ENCODE results near the gene BOLL. TPM values are rescaled to one million over a fixed set of nuclear protein-coding genes. Genes with fewer than 3 reads are reported as not detected.

BOLL gene
- total and polyA plus RNA-seq, 10 of the 15 experiments (the other 5 are each of a cell fraction or from before 2014, with no cell fraction given) = 0.05 TPM; not detected in 9

DNA sequence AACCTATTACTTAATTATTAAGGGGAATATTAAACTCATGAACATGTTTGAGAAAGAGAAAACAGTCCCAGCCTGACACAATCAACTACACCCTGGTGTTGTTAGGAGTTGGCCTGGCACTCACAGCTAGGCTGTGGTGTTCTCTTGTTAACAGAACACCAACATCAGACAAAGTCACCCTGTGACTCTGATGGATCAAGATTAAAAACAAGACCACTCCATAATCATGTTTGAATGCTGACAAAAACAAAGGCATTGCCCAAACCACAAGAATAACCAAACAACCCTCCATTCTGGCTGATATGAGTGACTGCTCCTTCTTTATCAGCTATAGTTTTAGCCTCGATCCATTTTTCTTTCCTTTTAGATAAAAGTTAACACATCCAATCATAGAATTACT lies 3.0 kb downstream of the BOLL start:
- Histone ChIP-seq H3K9ac (ENCODE audit: control insufficient read depth, insufficient read depth, low read length) (no peak overlapping the region), H3K79me2 (ENCODE audit: control insufficient read depth, insufficient read depth, low read length) (no peaks in the 10 kb centered on the region), H3K27ac (ENCODE audit: control insufficient read depth, insufficient read depth) (no peak overlapping the region), H3K36me3 (ENCODE audit: control insufficient read depth in 2 of 2, insufficient read depth in 2 of 2, low read length in 1 of 2) (no peaks in the 10 kb centered on the region), H2AFZ (ENCODE audit: control insufficient read depth, low read depth, low read length) (no peak overlapping the region), H4K20me1 (ENCODE audit: control insufficient read depth, insufficient read depth) (no peaks in the 10 kb centered on the region), H3K4me3 (no peak overlapping the region), H3K27me3 (replicated peaks in 1 of 2; ENCODE audit: control insufficient read depth in 2 of 2, insufficient read depth in 2 of 2, low read length in 1 of 2) (no peaks in the 10 kb centered on the region), H3K4me1 (ENCODE audit: control insufficient read depth, insufficient read depth, low read length) (no peaks in the 10 kb centered on the region), H3K4me2 (ENCODE audit: control insufficient read depth, insufficient read depth) (no peak overlapping the region), H3K9me3 (replicated peaks; ENCODE audit: control insufficient read depth, insufficient read depth, low read length) (no peaks in the 10 kb centered on the region; the same call in 2 of the 3 replicates)
- no peak for DNase-seq (ENCODE audit: low read depth, low spot score)
- no TSS peak for BruUV-seq (replicated peaks)
- WGBS (ENCODE audit: insufficient coverage, insufficient replicate concordance, low lambda C conversion rate, missing lambda C conversion rate) = 0% methylated on average over 1 of the region's 1 CpG
- in situ Hi-C loops (cut with MboI) (no loop called here), intact Hi-C loops (cut with micrococcal nuclease; ENCODE audit: unreplicated experiment) (loop anchor here (10.0 kb wide), 1 partner anchor 607 kb away; no protein-coding TSS in a partner anchor)
- TF ChIP-seq, protein P1, sequence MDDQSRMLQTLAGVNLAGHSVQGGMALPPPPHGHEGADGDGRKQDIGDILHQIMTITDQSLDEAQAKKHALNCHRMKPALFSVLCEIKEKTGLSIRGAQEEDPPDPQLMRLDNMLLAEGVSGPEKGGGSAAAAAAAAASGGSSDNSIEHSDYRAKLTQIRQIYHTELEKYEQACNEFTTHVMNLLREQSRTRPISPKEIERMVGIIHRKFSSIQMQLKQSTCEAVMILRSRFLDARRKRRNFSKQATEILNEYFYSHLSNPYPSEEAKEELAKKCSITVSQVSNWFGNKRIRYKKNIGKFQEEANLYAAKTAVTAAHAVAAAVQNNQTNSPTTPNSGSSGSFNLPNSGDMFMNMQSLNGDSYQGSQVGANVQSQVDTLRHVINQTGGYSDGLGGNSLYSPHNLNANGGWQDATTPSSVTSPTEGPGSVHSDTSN (IDR thresholded peaks at IDR 0.05; ENCODE audit: insufficient replicate concordance, low read depth, low read length) = no peak
- TF ChIP-seq, protein P2, sequence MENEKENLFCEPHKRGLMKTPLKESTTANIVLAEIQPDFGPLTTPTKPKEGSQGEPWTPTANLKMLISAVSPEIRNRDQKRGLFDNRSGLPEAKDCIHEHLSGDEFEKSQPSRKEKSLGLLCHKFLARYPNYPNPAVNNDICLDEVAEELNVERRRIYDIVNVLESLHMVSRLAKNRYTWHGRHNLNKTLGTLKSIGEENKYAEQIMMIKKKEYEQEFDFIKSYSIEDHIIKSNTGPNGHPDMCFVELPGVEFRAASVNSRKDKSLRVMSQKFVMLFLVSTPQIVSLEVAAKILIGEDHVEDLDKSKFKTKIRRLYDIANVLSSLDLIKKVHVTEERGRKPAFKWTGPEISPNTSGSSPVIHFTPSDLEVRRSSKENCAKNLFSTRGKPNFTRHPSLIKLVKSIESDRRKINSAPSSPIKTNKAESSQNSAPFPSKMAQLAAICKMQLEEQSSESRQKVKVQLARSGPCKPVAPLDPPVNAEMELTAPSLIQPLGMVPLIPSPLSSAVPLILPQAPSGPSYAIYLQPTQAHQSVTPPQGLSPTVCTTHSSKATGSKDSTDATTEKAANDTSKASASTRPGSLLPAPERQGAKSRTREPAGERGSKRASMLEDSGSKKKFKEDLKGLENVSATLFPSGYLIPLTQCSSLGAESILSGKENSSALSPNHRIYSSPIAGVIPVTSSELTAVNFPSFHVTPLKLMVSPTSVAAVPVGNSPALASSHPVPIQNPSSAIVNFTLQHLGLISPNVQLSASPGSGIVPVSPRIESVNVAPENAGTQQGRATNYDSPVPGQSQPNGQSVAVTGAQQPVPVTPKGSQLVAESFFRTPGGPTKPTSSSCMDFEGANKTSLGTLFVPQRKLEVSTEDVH (IDR thresholded peaks at IDR 0.05; ENCODE audit: low read depth, partially characterized antibody) = no peak
- no peak for TF ChIP-seq EP300 (IDR thresholded peaks at IDR 0.05; ENCODE audit: borderline replicate concordance in 1 of 2, control insufficient read depth in 1 of 2, low read depth in 2 of 2, low read length in 2 of 2)
- no peak for TF ChIP-seq ATF7 (IDR thresholded peaks at IDR 0.05; ENCODE audit: low read depth)
- no peak for TF ChIP-seq SIN3A (IDR thresholded peaks at IDR 0.05; ENCODE audit: low read depth, low read length)
- TF ChIP-seq, protein P3, sequence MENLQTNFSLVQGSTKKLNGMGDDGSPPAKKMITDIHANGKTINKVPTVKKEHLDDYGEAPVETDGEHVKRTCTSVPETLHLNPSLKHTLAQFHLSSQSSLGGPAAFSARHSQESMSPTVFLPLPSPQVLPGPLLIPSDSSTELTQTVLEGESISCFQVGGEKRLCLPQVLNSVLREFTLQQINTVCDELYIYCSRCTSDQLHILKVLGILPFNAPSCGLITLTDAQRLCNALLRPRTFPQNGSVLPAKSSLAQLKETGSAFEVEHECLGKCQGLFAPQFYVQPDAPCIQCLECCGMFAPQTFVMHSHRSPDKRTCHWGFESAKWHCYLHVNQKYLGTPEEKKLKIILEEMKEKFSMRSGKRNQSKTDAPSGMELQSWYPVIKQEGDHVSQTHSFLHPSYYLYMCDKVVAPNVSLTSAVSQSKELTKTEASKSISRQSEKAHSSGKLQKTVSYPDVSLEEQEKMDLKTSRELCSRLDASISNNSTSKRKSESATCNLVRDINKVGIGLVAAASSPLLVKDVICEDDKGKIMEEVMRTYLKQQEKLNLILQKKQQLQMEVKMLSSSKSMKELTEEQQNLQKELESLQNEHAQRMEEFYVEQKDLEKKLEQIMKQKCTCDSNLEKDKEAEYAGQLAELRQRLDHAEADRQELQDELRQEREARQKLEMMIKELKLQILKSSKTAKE (IDR thresholded peaks at IDR 0.05; ENCODE audit: low read depth, poor library complexity, severe bottlenecking) = no peak
- TF ChIP-seq, protein P4, sequence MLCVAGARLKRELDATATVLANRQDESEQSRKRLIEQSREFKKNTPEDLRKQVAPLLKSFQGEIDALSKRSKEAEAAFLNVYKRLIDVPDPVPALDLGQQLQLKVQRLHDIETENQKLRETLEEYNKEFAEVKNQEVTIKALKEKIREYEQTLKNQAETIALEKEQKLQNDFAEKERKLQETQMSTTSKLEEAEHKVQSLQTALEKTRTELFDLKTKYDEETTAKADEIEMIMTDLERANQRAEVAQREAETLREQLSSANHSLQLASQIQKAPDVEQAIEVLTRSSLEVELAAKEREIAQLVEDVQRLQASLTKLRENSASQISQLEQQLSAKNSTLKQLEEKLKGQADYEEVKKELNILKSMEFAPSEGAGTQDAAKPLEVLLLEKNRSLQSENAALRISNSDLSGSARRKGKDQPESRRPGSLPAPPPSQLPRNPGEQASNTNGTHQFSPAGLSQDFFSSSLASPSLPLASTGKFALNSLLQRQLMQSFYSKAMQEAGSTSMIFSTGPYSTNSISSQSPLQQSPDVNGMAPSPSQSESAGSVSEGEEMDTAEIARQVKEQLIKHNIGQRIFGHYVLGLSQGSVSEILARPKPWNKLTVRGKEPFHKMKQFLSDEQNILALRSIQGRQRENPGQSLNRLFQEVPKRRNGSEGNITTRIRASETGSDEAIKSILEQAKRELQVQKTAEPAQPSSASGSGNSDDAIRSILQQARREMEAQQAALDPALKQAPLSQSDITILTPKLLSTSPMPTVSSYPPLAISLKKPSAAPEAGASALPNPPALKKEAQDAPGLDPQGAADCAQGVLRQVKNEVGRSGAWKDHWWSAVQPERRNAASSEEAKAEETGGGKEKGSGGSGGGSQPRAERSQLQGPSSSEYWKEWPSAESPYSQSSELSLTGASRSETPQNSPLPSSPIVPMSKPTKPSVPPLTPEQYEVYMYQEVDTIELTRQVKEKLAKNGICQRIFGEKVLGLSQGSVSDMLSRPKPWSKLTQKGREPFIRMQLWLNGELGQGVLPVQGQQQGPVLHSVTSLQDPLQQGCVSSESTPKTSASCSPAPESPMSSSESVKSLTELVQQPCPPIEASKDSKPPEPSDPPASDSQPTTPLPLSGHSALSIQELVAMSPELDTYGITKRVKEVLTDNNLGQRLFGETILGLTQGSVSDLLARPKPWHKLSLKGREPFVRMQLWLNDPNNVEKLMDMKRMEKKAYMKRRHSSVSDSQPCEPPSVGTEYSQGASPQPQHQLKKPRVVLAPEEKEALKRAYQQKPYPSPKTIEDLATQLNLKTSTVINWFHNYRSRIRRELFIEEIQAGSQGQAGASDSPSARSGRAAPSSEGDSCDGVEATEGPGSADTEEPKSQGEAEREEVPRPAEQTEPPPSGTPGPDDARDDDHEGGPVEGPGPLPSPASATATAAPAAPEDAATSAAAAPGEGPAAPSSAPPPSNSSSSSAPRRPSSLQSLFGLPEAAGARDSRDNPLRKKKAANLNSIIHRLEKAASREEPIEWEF (IDR thresholded peaks at IDR 0.05; ENCODE audit: insufficient replicate concordance, low read depth, low read length) = no peak
- TF ChIP-seq POLR2AphosphoS2 (IDR thresholded peaks at IDR 0.05; ENCODE audit: low read depth, low read length) = no peak
- no peak for TF ChIP-seq IKZF1 (conservative IDR thresholded peaks at IDR 0.05)
- TF ChIP-seq SP1 (IDR thresholded peaks at IDR 0.05; ENCODE audit: low read depth, low read length) = no peak
- TF ChIP-seq RBBP5 (conservative IDR thresholded peaks at IDR 0.05) = no peak
- ChIA-PET CTCF (interaction anchor here (0.6 to 5.3 kb wide), 5 partner anchors 10 to 410 kb away, joined by 3 to 60 read pairs (median 4); partner anchors contain the start of gene MARS2), RAD21 (ENCODE audit: unreplicated experiment) (interaction anchor here (1.8 kb wide), 1 partner anchor 515 kb away, joined by 5 read pairs; no protein-coding TSS in a partner anchor), POLR2A (interaction anchor here (0.5 to 1.1 kb wide), 2 partner anchors 9 to 514 kb away, joined by 3 to 5 read pairs; no protein-coding TSS in a partner anchor), SMC1A (ENCODE audit: uncharacterized antibody, unreplicated experiment) (interaction anchor here (1.0 to 2.2 kb wide), 5 partner anchors 19 to 515 kb away, joined by 3 to 7 read pairs (median 3); no protein-coding TSS in a partner anchor)
- ATAC-seq = no peak
- no peak for FAIRE-seq
